Pons (tissue), 1 donor: ENCODE results near the gene NPPA.
"Not testable (repeated sequence)": the region's sequence is repeated elsewhere in the genome, so short reads cannot be mapped to it uniquely, and the experiment has no call there.

Source experiments
- DNase-seq: peaks from one replicate; pipeline ENCODE4 v3.0.0-alpha.2; 2016; ENCODE audit warnings: low spot score

The NPPA gene

DNA sequence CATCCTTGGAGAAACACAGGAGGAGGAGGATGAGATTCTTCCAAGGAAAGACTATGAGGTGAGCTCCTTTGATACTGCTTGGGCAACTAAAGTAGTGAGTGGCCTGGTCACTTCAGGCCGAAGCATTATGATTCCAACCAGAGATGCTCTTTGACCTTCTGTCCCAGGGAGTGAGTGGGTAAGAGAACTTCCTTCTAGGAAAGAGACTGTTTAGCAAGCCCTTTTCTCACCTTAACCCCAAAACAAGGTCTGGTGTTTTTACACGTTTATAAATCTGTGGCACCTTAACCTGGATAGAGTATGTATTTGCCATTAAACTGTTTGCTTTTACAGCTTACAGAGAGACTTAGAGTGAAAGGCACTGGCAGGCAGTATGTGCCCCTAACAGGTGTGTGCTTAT, 40.5 kb downstream of the NPPA start:
- no peak for DNase-seq

DNA sequence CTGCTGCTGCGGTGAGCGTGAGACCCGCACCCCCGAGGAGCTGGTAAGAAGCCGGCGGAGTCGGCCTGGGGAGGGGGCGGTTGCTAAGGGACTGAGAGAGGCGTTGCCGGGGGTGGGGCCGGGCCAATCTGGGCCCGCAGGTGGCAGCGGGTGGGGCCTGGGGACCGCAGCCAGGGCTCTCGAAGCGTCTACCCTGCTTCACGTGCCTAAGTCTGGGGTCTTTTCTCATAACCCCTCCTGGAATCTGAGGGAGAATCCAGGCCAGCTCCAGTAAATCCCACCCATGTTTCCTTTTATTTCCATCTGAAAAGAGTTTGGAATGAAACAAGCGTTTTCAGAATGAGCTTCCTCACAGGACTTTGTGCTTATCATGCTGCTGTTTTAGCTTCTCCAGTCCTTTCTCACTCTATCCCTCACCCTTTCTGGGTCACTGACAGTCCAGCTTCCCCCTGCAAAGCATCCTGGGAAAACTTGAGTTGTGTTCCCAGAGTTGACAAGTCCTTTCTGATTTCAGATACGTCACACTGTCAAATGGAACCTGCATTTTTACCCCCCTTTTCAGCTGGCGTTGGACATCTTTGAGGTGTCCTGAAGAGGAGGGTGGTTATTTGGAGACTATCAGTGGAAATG, 41.2 kb downstream of the NPPA start:
- DNase-seq: peak; percentile 80

DNA sequence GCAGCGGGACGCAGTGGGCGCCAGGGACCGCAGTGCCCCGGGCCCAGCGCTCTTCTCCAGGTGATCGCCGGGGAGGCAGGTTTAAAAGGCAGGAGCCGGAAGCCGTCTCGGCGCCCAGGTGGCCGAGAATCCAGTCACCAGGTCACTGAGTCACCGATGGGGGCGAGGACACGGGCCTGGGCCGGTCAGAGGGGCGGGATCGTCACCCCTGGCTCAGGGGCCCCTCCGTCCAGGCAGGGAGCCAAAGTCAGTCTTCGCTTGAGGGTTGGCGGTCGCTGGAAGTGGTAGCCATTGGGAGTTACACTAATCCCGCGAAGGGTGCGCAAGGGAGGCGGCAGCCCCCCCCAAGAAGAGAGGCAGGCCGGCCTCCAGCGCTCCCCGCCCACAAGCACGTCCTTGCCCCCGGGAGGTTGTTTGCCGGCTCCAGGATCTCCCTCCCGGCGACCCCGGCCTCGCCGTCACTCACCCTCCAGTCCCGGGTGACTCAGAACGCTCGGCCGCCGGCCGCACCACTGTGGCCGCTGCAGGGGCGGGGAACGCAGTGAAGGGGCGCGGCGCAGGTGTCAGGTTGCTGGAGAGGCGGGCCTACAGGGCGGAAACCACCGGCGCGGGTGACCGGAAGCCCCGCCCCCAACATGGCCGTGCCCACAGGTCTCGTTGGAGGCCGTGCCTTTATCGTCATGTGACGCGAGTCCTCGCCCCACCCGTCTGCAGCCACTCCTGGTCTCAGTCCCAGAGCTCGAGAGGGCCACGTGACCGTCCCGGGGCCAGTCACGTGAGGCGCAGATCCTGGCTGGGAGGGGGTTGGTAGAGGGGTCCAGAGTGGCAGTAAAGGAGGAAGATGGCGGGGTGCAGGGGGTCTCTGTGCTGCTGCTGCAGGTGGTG, 41.9 kb downstream of the NPPA start, which contains the start of the genes CLCN6 and MTHFR:
TSS of gene CLCN6 (plus strand) at position 770 of the 885 bp plus-strand sequence. CDS start at position 842, 72 bp downstream.
TSS of gene MTHFR (minus strand) at position 543 of the 885 bp plus-strand sequence. CDS start 2,848 bp downstream, outside the sequence.
- DNase-seq: peak; percentile 97

DNA sequence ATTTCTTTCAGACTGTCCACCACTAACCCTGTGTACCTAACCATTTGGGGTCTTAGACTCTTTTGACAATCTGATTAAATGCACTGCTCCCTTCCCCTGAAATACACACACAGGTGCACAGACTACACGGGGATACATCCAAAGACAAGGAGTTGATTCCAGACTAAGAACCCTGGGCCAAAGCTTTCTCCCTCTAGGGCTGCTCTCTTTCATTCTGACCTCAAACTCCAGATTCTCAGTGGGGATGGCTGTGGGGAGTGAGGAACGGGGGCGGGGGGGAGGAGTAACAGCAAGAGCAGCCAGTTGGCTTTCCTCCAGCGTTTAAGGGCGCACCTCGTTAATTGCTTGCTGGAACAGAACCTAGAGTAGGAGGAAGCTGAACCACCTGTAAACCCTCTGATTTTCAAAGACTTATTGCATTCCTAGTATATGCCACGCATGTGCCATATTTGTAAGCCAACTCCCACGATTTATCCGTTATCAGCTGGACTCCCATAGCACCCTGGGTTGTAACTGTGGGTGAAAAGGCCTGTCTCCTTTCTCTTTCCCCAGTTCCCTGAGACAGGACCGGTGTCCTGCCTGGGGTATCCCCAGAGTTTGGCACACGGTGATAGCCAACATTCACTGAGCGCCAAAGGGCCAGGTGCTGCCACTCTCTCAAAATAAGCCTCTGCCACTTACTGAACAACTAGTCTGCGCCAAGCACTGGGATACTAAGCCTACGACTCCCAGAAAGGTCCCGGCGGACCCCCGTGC, 42.7 kb downstream of the NPPA start:
- no peak for DNase-seq

DNA sequence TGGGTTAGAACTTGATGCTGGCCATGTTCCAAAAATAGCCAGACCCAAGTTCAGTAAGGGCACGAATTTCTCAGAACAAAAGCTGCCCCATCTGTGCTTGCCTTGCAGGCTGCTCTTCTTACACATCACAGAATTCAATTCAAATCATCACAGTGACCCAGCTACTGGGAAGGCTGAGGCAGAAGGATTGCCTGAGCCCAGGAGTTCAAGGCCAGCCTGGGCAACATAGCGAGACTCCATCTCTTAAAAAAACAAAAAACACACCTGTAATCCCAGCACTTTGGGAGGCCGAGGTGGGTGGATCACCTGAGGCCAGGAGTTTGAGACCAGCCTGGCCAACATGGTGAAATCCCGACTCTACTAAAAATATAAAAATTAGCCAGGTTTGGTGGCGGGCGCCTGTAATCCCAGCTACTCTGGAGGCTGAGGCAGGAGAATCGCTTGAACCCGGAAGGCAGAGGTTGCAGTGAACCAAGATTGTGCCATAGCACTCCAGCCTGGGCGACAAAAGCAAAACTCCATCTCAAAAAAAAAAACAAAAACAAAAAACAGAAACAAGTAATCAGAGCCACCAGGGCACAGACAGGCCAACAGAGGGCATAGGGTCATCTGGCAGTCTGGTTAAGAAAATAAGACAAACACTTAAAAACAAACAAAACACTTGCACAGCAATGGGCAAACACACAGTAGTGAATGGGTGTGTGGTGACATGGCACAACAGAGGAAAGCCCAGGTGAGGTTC, 43.5 kb downstream of the NPPA start:
- not testable (repeated sequence) for DNase-seq

DNA sequence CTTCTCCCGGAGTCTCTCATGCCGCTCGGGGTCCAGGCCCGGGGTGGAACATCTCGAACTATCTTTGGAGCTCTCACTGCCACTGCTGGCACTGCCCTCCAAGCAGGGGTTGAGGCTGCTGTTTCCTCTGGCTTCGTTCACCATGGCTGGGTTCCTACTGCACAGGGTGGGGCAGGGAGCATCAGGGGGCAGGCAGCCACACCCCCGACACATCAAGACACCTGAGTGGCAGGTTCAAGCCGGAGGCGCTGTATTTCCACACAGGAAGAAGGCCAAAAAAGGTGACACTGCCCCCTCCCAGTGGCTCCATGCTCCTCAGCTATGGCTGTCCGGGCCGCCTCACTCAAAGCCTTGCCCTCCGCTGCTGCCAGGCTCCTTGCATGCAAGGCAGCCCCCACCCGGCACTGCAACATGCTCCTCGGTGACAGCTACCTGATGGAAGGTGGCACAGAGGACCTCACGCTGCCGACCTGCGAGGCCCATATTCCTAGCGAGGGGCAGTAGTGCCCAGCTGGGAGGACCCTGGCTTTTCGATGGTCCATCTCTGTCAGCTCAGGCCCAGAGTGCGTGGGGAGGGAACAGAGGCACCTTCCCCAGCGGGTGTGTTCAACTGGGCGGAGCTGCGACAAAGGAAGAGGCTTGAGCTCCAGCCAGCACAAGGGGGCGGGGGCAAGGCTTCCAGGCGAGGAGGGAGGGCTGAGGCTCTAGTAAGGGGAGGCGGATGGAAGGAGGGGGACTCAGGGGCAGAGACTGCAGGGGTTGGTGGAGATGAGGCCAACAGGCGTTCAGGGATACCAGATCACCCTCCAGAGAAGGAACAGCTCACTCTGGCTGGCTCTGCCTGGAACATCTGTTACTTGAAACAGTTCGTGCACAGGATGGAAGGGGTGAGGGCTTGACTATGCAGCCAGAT, 44.4 kb downstream of the NPPA start:
- DNase-seq: peak; percentile 73

DNA sequence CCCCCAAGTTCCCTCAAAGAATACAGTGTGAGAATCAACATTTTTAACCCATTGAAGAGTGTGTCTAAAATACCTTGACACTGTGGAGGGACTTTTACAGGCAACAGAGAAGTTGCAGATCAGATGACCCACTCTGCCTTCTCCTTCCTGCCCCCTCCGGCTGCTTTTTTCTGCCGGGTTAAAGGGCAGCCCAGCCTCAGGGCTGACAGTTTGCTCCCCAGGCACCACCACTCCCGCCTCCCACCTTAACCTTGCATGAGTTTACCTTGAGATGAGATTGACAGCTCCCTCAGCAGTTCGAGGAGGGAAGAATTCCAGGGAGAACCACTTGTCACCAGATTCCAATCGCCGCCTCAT, 45.0 kb downstream of the NPPA start:
- DNase-seq: no peak

DNA sequence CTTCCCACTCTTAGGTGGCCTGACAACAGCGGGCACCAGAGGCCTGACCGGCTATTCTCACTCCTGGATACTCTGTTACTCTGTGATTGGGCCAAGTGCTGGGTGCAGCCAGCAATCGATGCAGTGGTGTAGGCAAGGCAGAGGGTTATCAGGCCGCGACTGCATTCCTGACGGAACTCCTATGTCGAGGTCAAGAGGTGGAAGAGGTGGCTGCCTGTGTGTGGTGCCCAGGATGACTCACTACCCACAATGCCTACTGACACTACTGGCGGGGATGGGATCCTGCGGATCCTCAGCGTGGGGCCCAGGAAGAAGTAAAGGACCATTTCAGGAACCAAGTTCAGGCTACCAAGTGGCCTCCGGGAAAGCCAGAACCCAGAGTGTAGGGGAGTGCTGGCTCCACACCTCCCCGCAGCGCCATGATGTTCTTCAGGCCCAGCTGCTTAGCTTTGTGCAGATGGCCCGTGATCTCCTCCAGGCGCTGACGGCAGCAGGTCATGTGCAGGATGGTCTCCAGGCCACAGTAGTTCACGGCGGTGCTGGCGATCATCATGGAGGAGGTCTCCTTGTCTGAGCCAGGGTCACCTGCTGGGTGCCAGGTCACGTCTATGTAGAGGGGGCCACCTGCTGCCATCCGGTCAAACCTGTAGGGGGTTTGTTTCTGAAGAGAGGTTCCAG, 46.7 kb downstream of the NPPA start:
- DNase-seq: no peak

DNA sequence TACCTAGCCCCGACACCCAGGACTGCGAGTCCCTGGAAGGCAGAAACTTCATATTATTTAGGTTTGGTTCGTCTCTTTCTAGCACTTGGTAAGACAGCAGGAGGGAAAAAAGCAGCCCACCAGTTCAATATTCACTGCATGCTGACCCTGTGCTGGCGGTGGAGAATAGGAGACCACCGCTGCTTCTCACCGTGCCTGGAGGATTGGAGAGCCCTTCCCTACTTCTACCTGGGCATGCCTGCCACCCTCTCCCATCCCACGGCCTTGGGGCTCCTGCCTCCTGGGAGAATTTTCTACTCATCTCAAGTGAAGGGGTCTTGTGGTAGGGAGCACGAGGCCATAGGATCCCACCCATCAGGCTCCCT, 47.2 kb downstream of the NPPA start:
- no peak for DNase-seq

DNA sequence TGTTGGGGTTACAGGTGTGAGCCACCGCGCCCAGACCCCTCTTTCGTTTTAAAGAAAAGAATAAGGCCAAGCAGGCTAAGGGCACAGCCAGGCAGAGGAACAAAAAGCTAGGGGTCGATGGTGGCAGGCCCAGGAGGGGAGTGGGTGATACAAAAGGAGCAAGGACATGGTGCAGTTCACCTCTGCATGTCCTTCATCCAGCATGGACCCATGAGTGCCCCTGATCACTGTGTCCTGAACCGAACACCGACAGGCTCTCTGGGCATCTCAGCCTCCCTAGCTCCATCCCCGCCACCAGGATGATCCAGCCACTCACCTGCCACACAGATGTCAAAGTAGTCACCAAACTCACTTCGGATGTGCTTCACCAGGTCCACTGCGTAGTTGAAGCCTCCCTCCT, 47.7 kb downstream of the NPPA start:
- DNase-seq: no peak

DNA sequence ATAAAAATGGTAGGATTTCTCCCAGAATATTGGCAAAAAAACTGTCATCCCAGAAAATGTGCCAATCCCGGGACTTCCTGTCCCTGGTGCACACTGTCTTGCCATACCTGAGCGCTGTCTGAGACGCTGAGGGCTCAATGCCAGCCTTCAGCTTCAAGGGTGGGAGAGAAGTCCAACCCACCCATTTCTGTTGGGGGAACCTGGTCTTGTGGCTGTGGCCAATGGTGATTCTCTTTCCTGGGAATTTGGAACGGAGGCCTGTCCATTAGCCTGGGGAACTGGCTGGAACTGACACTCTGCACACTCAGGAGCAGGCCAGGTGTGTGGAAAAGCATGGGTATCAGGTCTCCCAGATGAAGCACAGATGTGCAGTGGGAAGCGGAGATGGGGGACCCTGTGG, 48.5 kb downstream of the NPPA start:
- DNase-seq: no peak

DNA sequence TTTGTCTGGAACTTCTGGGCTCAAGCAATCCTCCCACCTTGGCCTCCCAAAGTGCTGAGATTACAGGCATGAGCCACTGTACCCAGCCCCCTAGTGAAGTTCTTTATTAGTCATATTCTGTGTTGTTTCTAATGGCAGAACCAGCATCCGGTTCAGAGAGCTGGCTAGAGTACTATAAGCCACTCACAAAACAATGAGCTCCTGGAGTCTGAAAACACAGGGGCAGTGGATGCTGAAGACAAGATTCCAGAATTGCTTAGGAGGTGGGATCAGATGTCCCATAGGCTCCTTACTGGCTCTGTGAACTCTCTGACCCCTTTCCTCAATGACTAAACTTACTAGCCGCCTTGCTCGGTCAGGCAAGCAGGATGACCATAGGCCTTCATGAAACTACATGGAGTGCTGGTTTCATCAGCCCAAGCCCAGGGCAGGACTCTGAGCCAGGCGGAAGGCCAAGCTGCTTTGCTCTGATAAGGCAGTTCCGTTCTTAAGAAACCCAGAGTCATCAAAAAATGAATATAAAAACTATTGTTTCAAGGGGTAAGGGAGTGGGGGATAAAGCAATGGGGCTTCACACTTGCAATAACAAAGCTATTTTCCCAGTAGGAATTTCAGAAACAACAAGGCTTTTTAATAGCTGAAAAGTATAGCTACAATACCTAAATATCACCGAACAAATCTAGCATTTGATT, 49.9 kb downstream of the NPPA start:
- no peak for DNase-seq

DNA sequence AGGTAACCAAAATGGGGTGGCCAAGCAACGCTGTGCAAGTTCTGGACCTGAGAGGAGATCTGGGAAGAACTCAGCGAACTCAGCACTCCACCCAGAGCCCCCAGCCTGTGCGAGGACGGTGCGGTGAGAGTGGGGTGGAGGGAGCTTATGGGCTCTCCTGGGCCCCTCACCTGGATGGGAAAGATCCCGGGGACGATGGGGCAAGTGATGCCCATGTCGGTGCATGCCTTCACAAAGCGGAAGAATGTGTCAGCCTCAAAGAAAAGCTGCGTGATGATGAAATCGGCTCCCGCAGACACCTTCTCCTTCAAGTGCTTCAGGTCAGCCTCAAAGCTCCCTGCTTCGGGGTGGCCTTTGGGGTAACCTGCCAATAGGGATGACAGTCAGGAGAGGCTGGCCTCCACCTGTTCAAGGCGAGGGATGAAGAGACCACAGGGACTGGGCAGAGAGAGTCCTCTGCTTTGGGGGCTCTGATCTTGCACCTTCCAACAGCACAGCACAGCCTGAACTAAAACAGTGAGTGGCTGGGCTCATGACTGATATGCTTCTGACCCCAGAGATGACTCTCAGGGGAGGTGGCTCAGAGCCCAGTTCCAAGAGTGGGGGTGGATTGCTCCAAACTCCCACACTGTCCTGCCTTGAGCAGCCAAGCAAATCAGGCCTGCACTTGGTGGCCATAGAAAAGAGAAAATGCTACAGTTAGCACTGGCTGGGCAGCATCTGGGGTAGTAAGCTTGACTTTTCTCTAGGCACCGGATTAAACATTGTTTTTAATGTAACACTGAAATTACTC, 51.4 kb downstream of the NPPA start:
- DNase-seq: no peak
